IPS-18a (cell line): ENCODE data around the gene TCEANC2.

Source experiments
- H3K27ac ChIP-seq: one replicate; pipeline ENCODE4 v1.5.1; 2013; ENCODE audit warnings: low read length
- H3K27me3 ChIP-seq: one replicate; pipeline ENCODE4 v1.6.1; 2013; ENCODE audit warnings: mild to moderate bottlenecking, low read length; ENCODE audit not compliant: control insufficient read depth, insufficient read depth
- H3K36me3 ChIP-seq: one replicate; pipeline ENCODE4 v1.6.1; 2013; ENCODE audit warnings: low read depth, low read length; ENCODE audit not compliant: control insufficient read depth
- H3K4me1 ChIP-seq: one replicate; pipeline ENCODE4 v1.6.1; 2013; ENCODE audit warnings: low read depth, low read length; ENCODE audit not compliant: control insufficient read depth
- H3K4me3 ChIP-seq: one replicate; pipeline ENCODE4 v1.5.1; 2013; ENCODE audit warnings: low read length
- H3K9ac ChIP-seq: one replicate; pipeline ENCODE4 v1.6.1; 2013; ENCODE audit warnings: mild to moderate bottlenecking, low read length, moderate library complexity
- H3K9me3 ChIP-seq: one replicate; pipeline ENCODE4 v1.6.1; 2013; ENCODE audit warnings: low read depth, low read length; ENCODE audit not compliant: control insufficient read depth

The TCEANC2 gene

GRCh38 chr1:54151013-54151412 is 97.6 kb downstream of the TCEANC2 start:
- Histone ChIP-seq H3K4me1 (peaks cover 10% of the 10 kb centered on the region), H3K9ac (no peak overlapping the region), H3K4me3 (no peak overlapping the region), H3K9me3 (no peaks in the 10 kb centered on the region), H3K27ac (no peak overlapping the region), H3K36me3 (no peaks in the 10 kb centered on the region), H3K27me3 (no peaks in the 10 kb centered on the region)

GRCh38 chr1:54152696-54153095 is 99.3 kb downstream of the TCEANC2 start, which contains the start of gene CDCP2:
TSS of gene CDCP2 (minus strand) at chr1:54153000. CDS start at chr1:54152922, 78 bp downstream.
- Histone ChIP-seq H3K4me1 (peaks cover 10% of the 10 kb centered on the region), H3K4me3 (no peak within 1 kb of the TSS), H3K27ac (no peak within 1 kb of the TSS), H3K9ac (no peak within 1 kb of the TSS), H3K36me3 (no peaks in the 10 kb centered on the region), H3K9me3 (no peaks in the 10 kb centered on the region), H3K27me3 (no peaks in the 10 kb centered on the region)

- Histone ChIP-seq H3K4me3 (no peak overlapping the region), H3K27ac (no peak overlapping the region), H3K4me1 (peaks cover 10% of the 10 kb centered on the region), H3K9me3 (no peaks in the 10 kb centered on the region), H3K27me3 (no peaks in the 10 kb centered on the region), H3K9ac (no peak overlapping the region), H3K36me3 (no peaks in the 10 kb centered on the region)
These were observed 100.4 kb downstream of the TCEANC2 start for GRCh38 chr1:54153535-54154439.
